H9 (cell line): ENCODE data around the gene AKR1D1. TPM values are rescaled to one million over a fixed set of nuclear protein-coding genes. Genes with fewer than 3 reads are reported as not detected.

Source experiments
- DNase-seq: peaks from one replicate; pipeline ENCODE4 v3.0.0-alpha.2; 2017
- H2AFZ ChIP-seq: one replicate; pipeline ENCODE4 v1.6.1; 2013; ENCODE audit warnings: mild to moderate bottlenecking, low read length, control low read depth, moderate library complexity
- H2AK5ac ChIP-seq: 2 replicates; pipeline ENCODE4 v1.6.1; 2013; ENCODE audit warnings: low read length, control low read depth, mixed read lengths; ENCODE audit not compliant: insufficient read length
- H2BK120ac ChIP-seq: one replicate; pipeline ENCODE4 v1.6.1; 2013; ENCODE audit warnings: low read depth, mild to moderate bottlenecking, low read length, control low read depth, inconsistent platforms; ENCODE audit not compliant: poor library complexity, severe bottlenecking
- H2BK12ac ChIP-seq: 2 replicates; pipeline ENCODE4 v1.6.1; 2013; ENCODE audit warnings: low read length, control low read depth, mixed read lengths, low read depth; ENCODE audit not compliant: insufficient read length
- H2BK15ac ChIP-seq: 2 replicates; pipeline ENCODE4 v1.6.1; 2013; ENCODE audit warnings: low read depth, low read length, control low read depth
- H2BK20ac ChIP-seq: one replicate; pipeline ENCODE4 v1.6.1; 2013; ENCODE audit warnings: low read depth, mild to moderate bottlenecking, low read length, control low read depth, inconsistent platforms; ENCODE audit not compliant: poor library complexity, severe bottlenecking
- H2BK5ac ChIP-seq: 2 replicates; pipeline ENCODE4 v1.6.1; 2013; ENCODE audit warnings: low read length, control low read depth, mixed read lengths; ENCODE audit not compliant: insufficient read length
- H3K14ac ChIP-seq: 2 replicates; pipeline ENCODE4 v1.6.1; 2013; ENCODE audit warnings: low read length, control low read depth; ENCODE audit not compliant: insufficient read depth
- H3K18ac ChIP-seq: 2 replicates; pipeline ENCODE4 v1.6.1; 2013; ENCODE audit warnings: low read depth, mild to moderate bottlenecking, mixed read lengths, low read length, control low read depth; ENCODE audit not compliant: insufficient read length
- H3K23ac ChIP-seq: 2 replicates; pipeline ENCODE4 v1.6.1; 2013; ENCODE audit warnings: low read length, control low read depth, mixed read lengths, low read depth; ENCODE audit not compliant: insufficient read length
- H3K23me2 ChIP-seq: 2 replicates; pipeline ENCODE4 v1.6.1; 2013; ENCODE audit warnings: low read depth, mild to moderate bottlenecking, mixed read lengths, low read length, control low read depth; ENCODE audit not compliant: insufficient read length, poor library complexity, severe bottlenecking
- H3K27ac ChIP-seq: 2 replicates; pipeline ENCODE4 v1.5.1; 2013; ENCODE audit warnings: low read length, control low read depth, mixed read lengths, low read depth; ENCODE audit not compliant: insufficient read length
- H3K27me3 ChIP-seq: 2 replicates; pipeline ENCODE4 v1.6.1; 2013; ENCODE audit warnings: low read length, control low read depth, inconsistent platforms; ENCODE audit not compliant: insufficient read depth
- H3K4ac ChIP-seq: 2 replicates; pipeline ENCODE4 v1.6.1; 2013; ENCODE audit warnings: low read depth, mild to moderate bottlenecking, control low read depth, inconsistent platforms, low read length, moderate library complexity
- H3K4me1 ChIP-seq: 2 replicates; pipeline ENCODE4 v1.6.1; 2013; ENCODE audit warnings: low read length, control low read depth, inconsistent platforms; ENCODE audit not compliant: insufficient read depth
- H3K4me2 ChIP-seq: 2 replicates; pipeline ENCODE4 v1.6.1; 2013; ENCODE audit warnings: low read length, control low read depth, mixed read lengths; ENCODE audit not compliant: insufficient read length, insufficient read depth
- H3K56ac ChIP-seq: 2 replicates; pipeline ENCODE4 v1.6.1; 2013; ENCODE audit warnings: low read depth, mild to moderate bottlenecking, mixed read lengths, low read length, control low read depth; ENCODE audit not compliant: insufficient read length
- H3K79me1 ChIP-seq: 2 replicates; pipeline ENCODE4 v1.6.1; 2013; ENCODE audit warnings: low read depth, mild to moderate bottlenecking, moderate library complexity, low read length, control low read depth, inconsistent platforms; ENCODE audit not compliant: insufficient read depth, poor library complexity, severe bottlenecking
- H3K79me2 ChIP-seq: 2 replicates; pipeline ENCODE4 v1.6.1; 2013; ENCODE audit warnings: low read length, control low read depth, inconsistent platforms; ENCODE audit not compliant: insufficient read depth
- H3K9ac ChIP-seq: 2 replicates; pipeline ENCODE4 v1.6.1; 2013; ENCODE audit warnings: low read length, control low read depth, mixed read lengths; ENCODE audit not compliant: insufficient read length; ENCODE audit errors: extremely low read depth
- H3K9me3 ChIP-seq: one replicate; pipeline ENCODE4 v1.6.1; 2013; ENCODE audit warnings: low read depth, low read length, inconsistent platforms; ENCODE audit not compliant: control insufficient read depth
- H3T11ph ChIP-seq: one replicate; pipeline ENCODE4 v1.6.1; 2013; ENCODE audit warnings: mild to moderate bottlenecking, low read length, control low read depth, inconsistent platforms
- H4K20me1 ChIP-seq: one replicate; pipeline ENCODE4 v1.6.1; 2013; ENCODE audit not compliant: control insufficient read depth, insufficient read length, insufficient read depth
- H4K5ac ChIP-seq: 2 replicates; pipeline ENCODE4 v1.6.1; 2013; ENCODE audit warnings: low read depth, mild to moderate bottlenecking, mixed read lengths, low read length, control low read depth; ENCODE audit not compliant: insufficient read length
- H4K8ac ChIP-seq: replicated peaks from 2 replicates; pipeline ENCODE4 v1.6.1; 2013; ENCODE audit warnings: low read length, control low read depth, mixed read lengths, low read depth; ENCODE audit not compliant: insufficient read length
- H4K91ac ChIP-seq: 2 replicates; pipeline ENCODE4 v1.6.1; 2013; ENCODE audit warnings: low read depth, mild to moderate bottlenecking, moderate library complexity, mixed read lengths, low read length, control low read depth; ENCODE audit not compliant: insufficient read length
- H3K27ac Mint-ChIP-seq, 3 experiments: 2 replicates in 2 of 3; 3 replicates in 1 of 3; pipeline ENCODE4 v1.8.0; 2020 to 2021; ENCODE audit warnings: mixed read lengths in 3 of 3, mild to moderate bottlenecking in 1 of 3, moderate library complexity in 1 of 3
- H3K27me3 Mint-ChIP-seq: 2 replicates; pipeline ENCODE4 v1.8.0; 2021; ENCODE audit warnings: low read depth, mild to moderate bottlenecking, moderate library complexity, mixed read lengths
- H3K36me3 Mint-ChIP-seq, 3 experiments: 2 replicates in 2 of 3; 3 replicates in 1 of 3; pipeline ENCODE4 v1.8.0; 2020 to 2021; ENCODE audit warnings: low read depth in 3 of 3, mixed read lengths in 3 of 3; ENCODE audit not compliant: insufficient read depth in 1 of 3
- H3K4me1 Mint-ChIP-seq, 2 experiments: 2 replicates each; pipeline ENCODE4 v1.8.0; 2020; ENCODE audit warnings: mixed read lengths in 2 of 2
- H3K4me3 Mint-ChIP-seq, 2 experiments: 2 replicates in 1 of 2; 3 replicates in 1 of 2; pipeline ENCODE4 v1.8.0; 2020 to 2021; ENCODE audit warnings: mild to moderate bottlenecking in 2 of 2, mixed read lengths in 2 of 2, moderate library complexity in 1 of 2
- H3K9me3 Mint-ChIP-seq, 2 experiments: 2 replicates in 1 of 2; 3 replicates in 1 of 2; pipeline ENCODE4 v1.8.0; 2020; ENCODE audit warnings: mild to moderate bottlenecking in 2 of 2, mixed read lengths in 2 of 2, moderate library complexity in 1 of 2
- CTCF ChIP-seq: fragments of 200-600 bp; sonication (generic); conservative IDR thresholded peaks from 3 replicates; pipeline ENCODE4 v1.8.0; 2021; ENCODE audit warnings: antibody characterized with exemption, mild to moderate bottlenecking
- WGBS: extraction: QIAGEN DNeasy Blood & Tissue Kit; methylation state at CpG from one replicate; pipeline ENCODE4 v1.1.7; 2013; ENCODE audit warnings: missing lambda C conversion rate, low lambda C conversion rate, mixed read lengths; ENCODE audit not compliant: insufficient read length; ENCODE audit errors: extremely low coverage; 5-methylcytosine and 5-hydroxymethylcytosine counted together
- total RNA-seq: library from RNA; stranded (reverse); gene quantifications from 2 replicates; pipeline ENCODE4 v1.2.1, GENCODE V29; 2021

AKR1D1 gene
- total RNA-seq, 1 experiment from 2014 or later = 0.31 TPM

GRCh38 chr7:138129551-138130165, 53.4 kb downstream of the AKR1D1 start:
- no peak overlapping the region for H3K27ac Mint-ChIP-seq
- no peak overlapping the region for H3T11ph ChIP-seq
- H3K14ac ChIP-seq = no peak overlapping the region
- H3K4me1 Mint-ChIP-seq = peaks cover 3 to 6% of the 10 kb centered on the region in 2 experiments; a peak in 3 of 4 replicates
- H3K9me3 Mint-ChIP-seq = peaks cover 18 to 31% of the 10 kb centered on the region in 2 experiments
- no peak overlapping the region for H2BK12ac ChIP-seq
- H4K91ac ChIP-seq = no peak overlapping the region
- H4K5ac ChIP-seq = no peak overlapping the region
- H4K8ac ChIP-seq = no peak overlapping the region
- 0 out of 2 replicates have a peak, but pooled peaks cover 2% of the 10 kb centered on the region for H3K4me1 ChIP-seq
- no peak overlapping the region for H3K4me2 ChIP-seq
- H3K27ac ChIP-seq = no peak overlapping the region
- no peak overlapping the region for H2BK120ac ChIP-seq
- H4K20me1 ChIP-seq = no peaks in the 10 kb centered on the region
- H2BK15ac ChIP-seq = no peak overlapping the region
- H2AK5ac ChIP-seq = no peak overlapping the region
- H3K27me3 ChIP-seq = no peaks in the 10 kb centered on the region
- peaks cover 22 to 35% (median 24%) of the 10 kb centered on the region in 3 experiments for H3K36me3 Mint-ChIP-seq
- H3K23ac ChIP-seq = no peak overlapping the region
- no peak overlapping the region for H3K18ac ChIP-seq
- H2BK20ac ChIP-seq = no peak overlapping the region
- no peak overlapping the region for H3K4me3 Mint-ChIP-seq
- no CpG with 5 or more reads among the region's 3 CpGs for WGBS
- H2BK5ac ChIP-seq = no peak overlapping the region
- H3K79me1 ChIP-seq = no peaks in the 10 kb centered on the region
- no peaks in the 10 kb centered on the region for H3K9me3 ChIP-seq
- H2AFZ ChIP-seq = no peak overlapping the region
- H3K23me2 ChIP-seq = no peaks in the 10 kb centered on the region
- H3K27me3 Mint-ChIP-seq = no peaks in the 10 kb centered on the region
- H3K4ac ChIP-seq = no peak overlapping the region
- H3K9ac ChIP-seq = no peak overlapping the region
- no peaks in the 10 kb centered on the region for H3K79me2 ChIP-seq
- no peak for DNase-seq
- TF ChIP-seq CTCF = no peak
- no peak overlapping the region for H3K56ac ChIP-seq
